NOMO-1 (cell line): ENCODE results near the gene PARVA.

Source experiments
- DNase-seq, 2 experiments: peaks; one replicate each; lab custom pipeline; 2025; ENCODE audit not compliant: unreplicated experiment in 2 of 2; lab: John Stamatoyannopoulos, UW

PARVA gene

DNA sequence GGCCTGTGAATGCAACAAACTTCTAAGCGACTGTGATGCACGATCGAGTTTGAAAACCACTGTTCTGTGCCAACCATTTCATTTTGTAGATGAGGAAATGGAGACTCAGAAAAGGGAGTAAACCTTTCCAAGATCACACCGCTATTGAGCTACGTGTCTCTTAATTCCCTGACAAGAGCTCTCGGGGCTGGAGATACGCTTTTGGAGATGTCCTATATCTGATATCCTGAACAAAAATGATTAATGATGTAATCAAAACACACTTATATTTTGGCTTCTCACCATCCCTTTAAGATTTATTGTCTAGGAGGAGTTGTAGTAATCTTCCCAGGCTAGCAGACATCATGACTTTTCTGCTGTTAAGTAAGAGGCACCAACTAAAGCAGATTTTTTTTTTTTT, 1.7 kb upstream of the PARVA start:
- DNase-seq, result no peak

- DNase-seq, result no peak
Measured at GRCh38 chr11:12376259-12377081, 901 bp upstream of the PARVA start.

GRCh38 chr11:12377824-12378593, 638 bp downstream of the PARVA start:
- no peak for DNase-seq

DNA sequence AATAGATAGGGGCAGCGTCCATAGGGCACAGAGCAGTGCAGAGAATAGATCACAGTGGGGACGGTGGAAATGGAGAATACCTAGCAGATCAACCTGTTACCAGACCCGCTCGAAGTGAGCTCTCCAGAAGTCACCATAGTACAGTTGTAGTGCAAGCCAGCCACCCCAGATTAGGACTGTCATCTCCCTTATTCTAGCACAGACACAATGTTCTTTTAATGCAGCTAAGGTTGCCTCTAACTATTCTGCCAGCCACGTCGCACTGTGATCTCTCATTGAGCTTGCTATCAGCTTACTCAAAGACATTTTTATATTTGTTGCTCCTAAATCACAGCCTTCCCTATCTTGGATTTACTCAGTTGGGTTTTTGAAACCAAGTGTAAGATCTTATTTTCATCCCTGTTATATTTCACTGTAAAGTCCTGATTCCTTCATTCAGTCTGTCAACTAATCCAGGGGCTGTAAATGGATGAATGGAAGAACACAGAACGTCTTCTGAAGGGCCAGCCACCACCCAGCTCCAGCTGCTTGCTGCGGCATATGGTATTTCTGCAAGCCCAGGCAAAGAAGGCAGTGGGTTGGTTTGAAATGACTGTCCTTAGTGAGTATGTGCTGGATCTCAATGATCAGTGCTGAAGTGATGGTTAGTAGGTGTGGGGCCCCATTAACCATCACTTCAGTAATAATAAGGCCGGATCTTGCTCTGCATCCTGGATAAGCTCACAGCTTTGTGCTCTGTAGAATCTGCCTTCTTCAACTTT, 3.4 kb downstream of the PARVA start:
- no peak for DNase-seq

- no peak for DNase-seq
Measured at GRCh38 chr11:12381875-12382274, 4.5 kb downstream of the PARVA start.

GRCh38 chr11:12382451-12382850, 5.1 kb downstream of the PARVA start:
- DNase-seq, result no peak

DNA sequence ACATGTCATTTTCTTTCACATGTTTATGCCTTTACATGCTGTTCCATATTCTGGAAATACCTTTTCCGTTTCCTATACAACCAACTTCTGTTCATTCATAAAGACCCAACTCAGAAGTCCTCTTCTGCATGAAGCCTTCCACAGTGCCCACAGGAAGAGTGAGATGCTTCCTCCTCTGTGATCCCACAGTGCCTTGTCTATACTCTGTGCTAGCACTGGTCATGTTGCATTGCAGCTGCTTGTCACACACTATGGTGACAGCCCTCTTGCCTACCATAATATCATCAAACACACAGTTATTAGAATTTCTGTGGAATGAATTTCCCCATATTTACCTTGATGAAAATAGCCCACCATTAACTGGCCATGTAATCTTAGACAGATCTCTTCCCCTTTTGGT, 8.9 kb downstream of the PARVA start:
- no peak for DNase-seq

GRCh38 chr11:12386745-12387144, 9.4 kb downstream of the PARVA start:
- DNase-seq, result no peak

DNA sequence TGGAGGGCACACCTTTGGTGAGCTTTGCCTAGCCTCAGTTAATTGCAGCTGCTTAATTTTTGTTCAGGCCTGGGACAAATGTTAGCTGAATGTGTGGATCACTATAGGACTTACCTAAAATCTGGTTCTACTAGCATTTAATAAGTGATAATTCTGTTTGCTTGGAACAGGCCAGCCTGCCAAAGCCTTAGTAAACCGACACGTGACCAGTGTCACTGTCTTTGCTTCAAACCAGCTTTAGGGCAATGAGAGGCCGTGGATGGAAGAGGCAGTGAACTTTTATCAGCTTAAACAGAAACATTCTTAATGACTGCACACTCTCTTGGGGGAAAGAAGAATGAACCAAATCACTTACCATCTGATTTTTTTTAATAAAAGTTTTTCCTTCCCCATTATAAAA, 10.8 kb downstream of the PARVA start:
- no peak for DNase-seq

DNA sequence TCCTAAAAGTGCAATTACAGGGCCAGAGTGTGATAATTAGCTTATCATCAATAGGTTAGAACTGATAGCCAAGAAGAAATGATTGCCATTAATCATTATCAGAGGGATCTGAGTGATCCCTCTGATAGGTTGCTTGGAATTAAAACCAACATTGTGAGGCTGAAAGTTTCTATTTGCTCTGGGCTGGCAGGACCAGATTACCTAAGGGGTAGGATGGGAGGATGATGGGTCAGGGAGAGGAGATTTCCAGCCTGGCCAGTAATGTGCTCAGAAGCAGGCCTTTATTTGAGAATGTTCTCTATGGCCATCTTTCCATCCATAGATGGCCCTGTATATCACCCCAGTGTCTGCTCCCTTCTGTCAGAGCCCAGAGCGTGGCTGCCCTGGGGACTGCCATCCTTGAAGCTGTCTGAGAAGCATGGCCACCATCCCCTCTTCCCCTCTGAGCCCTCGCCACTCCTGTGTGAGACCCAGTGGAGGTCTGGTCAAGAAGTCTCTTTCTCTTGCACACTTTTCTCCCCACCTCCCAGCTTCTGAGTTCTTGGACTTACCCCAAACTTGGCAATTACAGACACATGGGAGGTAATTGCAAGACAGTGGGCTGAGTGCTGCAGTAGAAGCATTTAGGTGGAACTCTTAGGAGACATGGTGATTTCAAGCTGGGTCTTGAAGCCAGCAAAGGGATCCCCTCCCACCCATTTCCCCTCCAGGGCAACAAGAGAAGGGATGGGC, 11.7 kb downstream of the PARVA start:
- no peak for DNase-seq

DNA sequence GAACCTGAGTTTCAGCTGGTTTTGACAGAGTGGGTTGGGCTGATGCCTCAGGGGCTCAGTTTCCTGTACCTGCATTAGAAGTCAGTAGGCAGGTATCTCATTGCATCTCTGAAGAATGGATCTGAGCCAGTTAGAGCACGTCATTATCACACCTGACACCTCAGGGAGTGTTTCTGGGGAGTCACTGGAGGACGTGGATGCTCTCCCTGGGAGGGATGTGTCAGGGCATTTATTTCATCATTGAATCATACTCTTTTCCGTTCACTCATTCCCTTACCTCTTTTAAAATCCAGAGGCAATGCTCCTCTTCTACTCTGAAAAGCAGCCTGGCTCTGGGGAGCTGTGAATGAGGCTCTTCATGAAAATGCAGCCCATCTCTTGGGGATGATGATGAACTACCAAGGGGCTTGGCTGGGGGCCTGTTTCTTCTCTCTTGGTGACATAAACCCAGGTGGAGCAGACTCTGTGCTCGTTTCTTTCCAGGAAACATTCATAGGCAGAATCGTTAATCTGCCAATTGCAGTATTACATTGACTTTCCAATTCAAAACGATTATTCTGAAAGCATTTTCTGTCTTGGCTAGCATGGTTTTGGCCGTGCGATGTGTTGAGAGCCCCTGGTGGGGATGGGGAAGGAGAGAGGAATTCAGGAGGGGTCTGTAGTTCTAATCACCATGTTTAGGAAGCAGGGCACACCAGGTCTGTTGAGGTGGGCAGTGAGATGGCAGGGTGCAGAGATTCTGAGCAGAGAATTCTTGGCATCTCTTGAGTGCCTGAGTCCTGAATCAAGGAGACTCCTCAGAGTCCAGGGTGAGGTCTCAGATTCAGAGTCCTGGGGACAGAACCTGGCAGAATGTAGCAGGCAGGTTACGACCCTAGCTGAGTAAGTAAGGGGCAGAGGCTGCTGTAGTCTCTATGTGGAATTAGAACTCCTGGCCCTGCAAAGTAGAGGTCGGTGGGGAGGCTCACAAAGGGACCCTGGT, 12.6 kb downstream of the PARVA start:
- no peak for DNase-seq

GRCh38 chr11:12390687-12391110, 13.3 kb downstream of the PARVA start:
- no peak for DNase-seq

GRCh38 chr11:12392672-12393071, 15.3 kb downstream of the PARVA start:
- no peak for DNase-seq

GRCh38 chr11:12393691-12394090, 16.3 kb downstream of the PARVA start:
- no peak for DNase-seq

- no peak for DNase-seq
Measured at GRCh38 chr11:12394601-12395000, 17.2 kb downstream of the PARVA start.

GRCh38 chr11:12395333-12395732, 18.0 kb downstream of the PARVA start:
- no peak for DNase-seq

GRCh38 chr11:12397931-12398334, 20.6 kb downstream of the PARVA start:
- no peak for DNase-seq

DNA sequence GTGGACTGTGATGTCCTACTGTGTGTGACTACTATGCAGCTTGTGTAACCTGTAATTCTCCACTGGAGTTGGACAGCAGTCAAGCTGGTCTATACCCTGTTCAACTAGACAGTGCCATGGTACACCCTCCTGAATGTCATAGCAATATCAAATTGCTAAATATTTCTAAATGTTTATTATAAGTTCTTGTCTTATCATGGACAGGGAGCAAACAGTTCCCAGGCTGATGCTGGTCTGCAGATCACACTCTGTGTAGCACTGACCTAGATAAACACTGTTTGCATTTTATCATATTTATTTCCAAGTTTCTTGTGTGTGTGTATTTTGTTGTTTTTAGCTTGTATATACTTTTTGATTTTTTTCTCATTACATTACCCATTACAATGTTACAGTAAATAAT, 22.0 kb downstream of the PARVA start:
- DNase-seq, result no peak

DNA sequence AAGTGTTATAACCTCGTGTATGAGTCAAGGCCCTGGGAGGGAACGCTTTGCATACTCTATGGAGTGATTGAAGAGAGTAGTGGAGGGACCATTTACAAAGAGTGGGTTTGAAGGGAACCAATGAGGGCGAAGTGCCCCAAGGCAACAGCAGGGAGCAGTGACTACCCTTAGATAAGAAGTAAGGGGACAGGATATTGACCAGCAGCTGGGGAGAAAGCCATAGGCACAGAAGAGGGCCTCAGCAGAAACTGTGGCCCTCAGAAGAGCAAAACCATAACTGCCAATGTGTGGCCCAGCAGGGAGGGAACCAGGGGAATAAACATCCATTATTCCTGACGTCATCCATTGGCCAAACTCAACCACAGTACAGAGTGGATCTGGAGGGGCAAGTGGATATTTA, 24.7 kb downstream of the PARVA start:
- DNase-seq, result no peak

DNA sequence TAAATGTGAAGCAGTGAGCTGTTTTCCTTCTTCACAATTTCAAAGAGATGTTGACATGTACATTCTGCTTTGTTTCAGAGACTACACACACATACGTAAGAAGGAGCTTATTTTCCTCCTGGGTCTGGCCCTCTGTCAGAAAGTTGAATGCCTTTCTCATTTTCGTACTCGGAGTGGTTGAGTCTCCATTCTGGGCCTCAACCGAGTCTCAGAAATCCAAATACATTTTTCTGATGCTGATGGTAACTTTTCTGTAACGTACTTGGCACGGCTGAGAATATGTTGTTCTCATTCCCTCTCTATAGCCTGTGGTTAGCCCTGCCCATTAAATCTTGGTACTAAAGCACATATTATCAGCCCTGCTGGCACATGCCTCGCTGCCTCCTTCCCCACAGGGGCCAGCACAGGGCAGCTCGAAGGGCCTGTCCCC, 25.3 kb downstream of the PARVA start:
- DNase-seq, result no peak
